NK-92 treated with Interleukin-12 subunit alpha and Interleukin-12 subunit beta, amount 100 ng/mL, for 24 hours (cell line): ENCODE measurements around the gene MRPL41.
"Not testable (repeated sequence)": the region's sequence is repeated elsewhere in the genome, so short reads cannot be mapped to it uniquely, and the experiment has no call there.

Experiments used
- DNase-seq: peaks from one replicate; lab custom pipeline; 2025; lab: John Stamatoyannopoulos, UW

The MRPL41 gene

DNA sequence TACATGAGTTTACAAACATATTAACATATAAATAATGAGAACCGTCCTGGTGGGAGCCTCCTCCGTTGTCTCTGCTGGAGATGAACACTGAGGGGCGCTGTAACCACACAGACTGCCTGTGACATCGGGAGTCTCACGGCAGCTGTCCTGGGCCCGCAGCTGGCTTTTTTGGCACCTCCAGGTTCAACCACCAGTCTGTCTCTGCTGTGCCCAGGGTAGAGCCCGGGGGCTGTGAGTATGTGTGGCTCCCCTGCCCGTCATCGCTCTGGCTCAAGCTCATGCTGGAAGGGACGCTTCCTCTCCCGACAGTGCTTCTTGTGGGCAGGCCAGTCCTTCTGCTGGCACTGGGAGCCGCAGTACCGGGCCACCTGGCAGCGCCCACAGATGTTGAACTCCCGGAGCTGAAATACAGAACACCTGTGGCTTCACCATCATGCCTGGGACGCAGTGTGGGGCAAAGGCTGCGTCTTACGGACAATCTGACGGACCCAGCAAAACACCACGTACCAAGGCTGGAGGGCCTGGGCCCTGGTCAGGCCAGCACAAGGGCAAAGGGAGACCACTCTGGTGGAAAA, 30.7 kb downstream of the MRPL41 start:
- no peak for DNase-seq

DNA sequence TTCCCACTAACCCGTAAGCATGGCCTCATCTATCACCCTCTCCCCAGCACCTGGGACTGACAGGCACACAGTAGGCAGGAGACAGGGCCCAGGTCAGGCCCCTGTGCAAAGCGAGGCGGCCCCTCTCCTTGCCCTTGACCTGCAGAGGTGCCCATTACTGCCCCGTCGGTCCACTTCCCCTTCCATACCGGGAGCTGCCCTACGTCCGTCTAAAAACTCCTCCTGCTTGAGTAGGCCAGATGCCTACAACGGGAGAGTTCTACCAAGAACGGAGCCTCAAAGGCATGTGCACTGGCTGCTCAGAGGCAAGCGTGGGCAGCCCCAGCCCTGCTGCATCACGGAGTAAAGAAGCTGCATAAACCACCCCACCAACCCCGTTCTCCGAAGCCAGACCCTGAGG, 31.7 kb downstream of the MRPL41 start:
- DNase-seq = no peak

DNA sequence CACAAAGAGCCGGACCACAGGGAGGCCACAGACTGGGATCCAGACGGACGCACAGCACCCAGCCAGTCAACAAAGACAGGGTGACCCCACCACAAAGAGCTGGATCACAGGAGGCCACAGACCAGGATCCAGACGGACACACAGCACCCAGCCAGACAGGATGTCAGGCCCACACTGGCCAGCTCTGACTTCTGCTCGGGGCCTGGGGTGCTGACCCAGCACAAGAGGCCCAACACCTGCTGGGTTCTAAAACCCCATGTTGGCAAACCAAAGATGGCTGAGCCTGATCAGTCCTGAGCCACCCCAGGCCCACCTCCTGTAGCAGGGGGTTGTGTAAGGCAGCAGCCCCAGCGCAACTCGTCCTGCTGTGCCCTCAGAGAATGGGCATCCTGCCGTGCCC, 32.3 kb downstream of the MRPL41 start:
- no peak for DNase-seq

DNA sequence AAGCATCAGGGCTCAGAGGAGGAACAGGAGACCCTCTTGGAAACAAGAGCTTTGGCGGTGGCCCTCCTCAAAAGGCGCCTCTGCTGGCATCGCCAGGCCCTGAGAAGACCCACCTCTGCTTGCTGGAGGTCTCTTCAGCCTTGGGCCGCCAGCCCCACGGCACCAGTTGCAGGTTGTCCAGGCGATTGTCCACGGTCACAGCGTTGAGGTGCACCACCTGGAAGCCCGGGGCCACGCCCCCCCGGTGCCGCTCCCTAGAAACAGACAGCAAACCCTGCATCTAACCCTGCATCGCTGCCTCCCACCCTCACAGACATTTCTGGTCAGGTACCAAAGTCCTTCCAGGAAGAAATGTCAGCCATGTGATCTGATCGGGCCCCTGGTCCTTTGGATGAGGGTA, 35.2 kb downstream of the MRPL41 start:
- no peak for DNase-seq

DNA sequence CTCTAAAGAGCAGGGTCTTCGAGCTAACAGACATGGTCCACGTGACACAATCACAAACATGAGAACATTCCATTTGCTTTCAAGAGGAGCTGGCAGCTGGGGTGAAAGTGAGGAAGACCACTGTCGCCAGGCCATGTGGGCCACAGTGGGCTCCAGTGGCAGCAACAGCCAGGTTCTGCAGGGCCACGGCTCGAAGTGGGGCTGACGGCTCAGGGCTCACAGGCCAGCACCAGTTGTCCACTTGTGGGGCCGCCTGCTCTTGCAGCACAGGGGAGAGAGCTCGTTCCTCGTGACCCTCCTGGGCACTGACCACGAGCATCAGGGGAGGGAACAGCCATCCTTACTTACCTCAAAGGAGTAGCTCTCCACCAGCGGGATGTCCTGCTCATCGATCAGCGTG, 36.6 kb downstream of the MRPL41 start:
- DNase-seq = no peak

DNA sequence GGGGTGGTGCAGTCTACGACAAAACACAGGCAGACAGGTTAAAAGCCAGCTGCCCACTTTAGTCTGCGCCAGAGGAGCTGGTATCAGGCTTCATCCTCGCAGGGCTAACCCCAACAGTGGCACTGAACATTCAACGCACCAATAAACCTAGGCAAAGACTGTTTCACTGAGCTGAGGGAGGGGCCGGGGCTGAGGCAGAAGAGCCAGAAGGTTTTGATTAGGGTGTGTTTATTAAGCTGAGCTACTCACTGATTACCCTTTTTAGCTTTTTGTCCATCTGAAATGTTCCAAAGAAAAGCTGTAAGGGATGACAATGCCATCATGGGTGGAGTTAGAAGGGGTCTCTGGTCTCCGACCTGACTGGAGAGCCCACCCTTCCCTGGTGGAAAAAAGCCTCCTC, 37.2 kb downstream of the MRPL41 start:
- no peak for DNase-seq

DNA sequence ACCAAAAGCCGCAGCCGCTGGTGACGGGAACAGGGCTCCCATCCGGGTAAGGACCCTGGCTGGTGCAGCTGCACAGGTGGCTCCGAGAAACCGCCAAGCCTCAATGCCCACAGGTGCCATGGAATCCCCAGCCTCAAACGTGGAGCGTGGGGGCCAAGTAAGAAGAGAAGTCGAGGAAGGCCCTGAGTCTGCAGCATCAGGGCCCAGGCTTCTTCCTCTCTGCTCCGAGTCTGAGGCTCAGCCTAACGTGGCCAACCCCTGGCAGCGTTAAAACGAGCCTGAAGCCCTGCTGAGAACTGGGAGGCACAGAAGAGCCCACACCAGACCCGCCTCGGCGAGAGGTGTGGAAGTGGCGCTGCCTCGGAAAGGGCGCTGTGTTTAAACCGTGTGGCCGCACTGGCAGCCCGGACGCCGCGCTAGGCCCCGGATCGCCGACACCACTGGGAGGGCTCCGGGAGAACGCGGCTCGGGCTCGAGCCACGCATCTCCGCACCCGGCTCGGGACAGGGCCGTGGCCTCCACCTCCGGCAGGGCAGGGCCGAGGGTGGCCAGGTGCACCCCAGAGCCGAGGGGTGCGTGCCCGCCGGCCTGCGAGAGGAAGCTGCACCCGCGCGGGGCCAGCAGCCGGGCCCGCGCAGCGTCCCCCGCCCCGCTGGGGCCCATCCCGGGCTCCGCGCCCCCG, 37.9 kb downstream of the MRPL41 start:
- DNase-seq = no peak

DNA sequence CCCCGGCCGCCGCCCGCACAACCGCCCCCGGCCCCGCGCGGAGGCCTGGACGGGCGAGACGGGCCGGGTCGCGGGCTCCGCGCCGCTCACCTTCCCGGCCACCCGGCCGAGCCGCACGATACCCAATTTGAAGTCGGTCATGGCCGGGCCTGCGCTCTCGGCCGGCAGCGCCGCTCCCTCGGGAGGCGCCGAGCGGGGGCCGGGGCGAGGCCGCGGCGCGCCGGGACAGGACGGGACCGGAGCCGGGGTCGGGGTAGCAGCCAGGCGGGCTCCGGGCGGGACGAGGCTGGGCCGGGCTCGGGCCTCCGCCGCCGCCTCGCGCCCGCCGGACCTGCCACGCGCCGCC, 38.4 kb downstream of the MRPL41 start:
- no peak for DNase-seq

DNA sequence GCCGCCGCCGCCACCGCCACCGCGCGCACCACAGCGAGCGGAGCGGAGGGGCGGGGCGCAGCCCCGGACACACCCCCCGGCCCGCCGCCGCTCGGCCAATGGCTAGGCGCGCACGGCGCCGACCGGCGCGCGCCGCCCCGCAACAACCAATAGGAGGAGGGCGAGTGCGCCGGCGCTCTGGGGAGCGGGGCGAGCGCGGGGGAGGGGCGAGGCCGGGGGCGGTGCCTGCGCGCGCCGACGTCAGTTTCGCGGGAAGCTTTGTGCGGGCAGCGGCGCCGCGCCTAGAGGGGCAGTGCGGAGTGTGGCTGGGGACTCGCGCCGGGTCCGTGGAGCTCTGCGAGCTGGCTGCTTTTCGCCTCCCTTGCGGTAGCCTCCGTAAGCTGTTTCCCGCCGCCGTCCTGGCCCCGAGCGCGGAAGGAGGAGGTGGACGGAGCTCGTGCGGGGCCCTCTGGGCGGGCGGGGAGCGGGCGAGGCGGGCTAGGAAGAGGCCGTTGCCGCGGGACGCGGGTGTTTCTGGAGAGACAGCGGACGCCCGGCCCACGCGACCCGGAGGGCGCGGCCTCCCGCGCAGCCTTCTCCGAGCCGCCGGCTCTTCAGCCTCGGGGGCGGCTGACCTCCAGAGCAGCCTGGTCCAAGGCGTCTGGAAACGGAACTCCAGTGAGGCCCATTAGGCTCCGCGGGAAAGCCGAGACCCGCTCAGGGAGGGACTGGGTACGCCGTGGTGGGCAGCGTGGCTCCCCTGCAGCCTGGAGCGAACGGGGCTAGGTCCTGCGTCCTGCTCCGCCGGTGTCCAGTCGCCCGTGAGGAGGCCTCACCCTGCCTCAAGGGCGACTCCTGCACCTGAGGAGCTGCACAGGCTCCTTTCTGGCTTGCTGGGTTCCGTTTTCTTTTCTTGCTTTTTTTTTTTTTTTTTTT, 39.0 kb downstream of the MRPL41 start, which contains the start of gene ZMYND19:
Gene ZMYND19, minus strand, starts transcription at position 44 of the 915 bp plus-strand sequence. CDS start 249 bp downstream, outside the sequence.
- peak; percentile 71 for DNase-seq

DNA sequence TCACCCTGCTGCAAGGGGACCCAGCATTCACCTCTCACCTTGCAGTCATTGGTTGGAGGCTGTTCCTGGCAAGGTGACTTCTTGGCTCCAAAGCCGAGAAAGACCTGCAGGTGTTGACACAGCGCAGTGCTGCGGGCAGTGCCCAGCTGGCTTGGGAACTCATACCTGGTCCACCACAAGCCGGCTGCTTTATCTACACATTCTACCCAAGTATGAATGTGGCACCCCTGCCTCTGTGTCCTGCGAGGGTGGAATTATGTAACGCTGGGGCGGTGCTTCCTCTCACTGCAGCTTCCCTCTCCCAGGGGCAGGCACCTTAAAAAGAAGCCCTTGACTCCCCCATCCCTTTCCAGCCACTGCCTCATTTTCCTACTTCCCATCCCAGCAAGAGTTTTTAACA, 41.1 kb downstream of the MRPL41 start:
- no peak for DNase-seq

DNA sequence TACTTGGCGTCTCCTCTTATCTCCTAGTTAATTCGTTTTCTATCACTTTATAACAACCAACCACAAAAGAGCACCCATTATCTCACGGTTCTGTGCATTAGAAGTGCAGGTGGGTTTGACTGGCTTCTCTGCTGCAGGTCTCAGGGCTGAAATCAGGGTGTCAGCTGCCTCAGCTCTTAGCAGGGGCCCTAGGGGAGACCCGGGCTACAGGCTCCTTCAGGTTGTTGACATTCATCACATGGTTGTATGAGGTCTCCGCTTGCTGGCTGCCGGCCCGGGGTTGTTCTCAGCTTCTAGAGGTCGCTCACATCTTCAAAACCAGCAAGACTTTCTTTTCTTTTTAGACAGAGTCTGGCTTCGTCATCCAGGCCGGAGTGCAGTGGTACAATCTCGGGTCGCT, 41.5 kb downstream of the MRPL41 start:
- no peak for DNase-seq

DNA sequence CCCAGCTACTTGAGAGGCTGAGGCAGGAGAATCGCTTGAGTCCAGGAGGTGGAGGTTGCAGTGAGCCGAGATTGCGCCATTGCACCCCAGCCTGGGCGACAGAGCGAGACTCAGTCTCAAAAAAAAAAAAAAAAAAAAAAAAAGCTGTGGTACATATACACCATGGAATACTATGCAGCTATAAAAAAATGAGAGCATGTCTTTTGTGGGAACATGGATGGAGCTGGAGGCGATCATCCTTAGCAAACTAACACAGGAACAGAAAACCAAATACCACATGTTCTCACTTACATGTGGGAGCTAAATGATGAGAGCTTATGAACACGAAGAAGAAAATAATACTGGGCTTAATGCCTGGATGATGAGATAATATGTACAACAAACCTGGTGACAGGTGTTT, 44.9 kb downstream of the MRPL41 start:
- DNase-seq = not testable (repeated sequence)

DNA sequence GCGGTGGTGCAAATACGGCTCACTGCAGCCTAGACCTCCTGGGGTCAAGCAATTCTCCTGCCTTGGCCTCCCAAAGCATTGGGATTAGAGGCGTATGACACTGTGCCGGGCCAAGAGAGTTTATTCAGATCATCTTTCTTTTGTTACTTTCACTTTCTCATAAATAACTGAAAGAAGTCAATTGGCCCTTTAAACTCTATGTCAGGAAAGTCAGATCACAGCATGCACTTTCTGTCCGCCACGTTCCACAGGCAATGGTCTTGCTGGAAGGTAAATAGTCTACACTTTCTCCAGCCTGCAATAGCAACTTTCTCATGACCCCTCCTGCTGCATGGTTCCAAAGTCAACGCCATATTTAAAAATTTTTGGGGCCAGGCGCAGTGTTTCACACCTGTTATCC, 47.3 kb downstream of the MRPL41 start:
- DNase-seq = no peak
